Small intestine (tissue), 7 donors: ENCODE data around the gene ITFG1. TPM values are rescaled to one million over a fixed set of nuclear protein-coding genes. Genes with fewer than 3 reads are reported as not detected.
"Not testable (repeated sequence)": the region's sequence is repeated elsewhere in the genome, so short reads cannot be mapped to it uniquely, and the experiment has no call there.

Experiments used
- DNase-seq, 2 donors: peaks; one replicate each; pipeline versions ENCODE4 v3.0.0 to v3.0.0-alpha.2; 2013
- FAIRE-seq: peaks from 2 replicates; lab custom pipeline; 2012; peaks lifted over from hg19 to GRCh38; lab: Jason Lieb, UNC
- H3K27ac ChIP-seq, 3 donors: one replicate each; pipeline ENCODE4 v1.5.1; 2013; ENCODE audit warnings: low read length in 2 of 3, mild to moderate bottlenecking in 2 of 3, control low read depth in 1 of 3, inconsistent platforms in 1 of 3, low read depth in 1 of 3, moderate library complexity in 1 of 3
- H3K27me3 ChIP-seq, 3 donors: one replicate each; pipeline ENCODE4 v1.6.1; 2013; ENCODE audit warnings: low read length in 3 of 3, inconsistent platforms in 1 of 3; ENCODE audit not compliant: control insufficient read depth in 3 of 3, insufficient read depth in 3 of 3
- H3K36me3 ChIP-seq, 3 donors: one replicate each; pipeline ENCODE4 v1.6.1; 2013; ENCODE audit warnings: low read length in 3 of 3, inconsistent platforms in 1 of 3, low read depth in 1 of 3, mild to moderate bottlenecking in 1 of 3, moderate library complexity in 1 of 3; ENCODE audit not compliant: control insufficient read depth in 3 of 3, insufficient read depth in 2 of 3
- H3K4me1 ChIP-seq, 3 donors: one replicate each; pipeline ENCODE4 v1.6.1; 2013; ENCODE audit warnings: low read length in 2 of 3, inconsistent platforms in 1 of 3, low read depth in 1 of 3, mild to moderate bottlenecking in 1 of 3, moderate library complexity in 1 of 3; ENCODE audit not compliant: control insufficient read depth in 3 of 3, insufficient read depth in 2 of 3
- H3K4me3 ChIP-seq, 3 donors: one replicate each; pipeline ENCODE4 v1.5.1; 2013; ENCODE audit warnings: low read length in 3 of 3, control low read depth in 1 of 3, inconsistent platforms in 1 of 3, low read depth in 1 of 3, mild to moderate bottlenecking in 1 of 3, moderate library complexity in 1 of 3
- H3K9me3 ChIP-seq, 2 donors: one replicate each; pipeline ENCODE4 v1.6.1; 2013; ENCODE audit warnings: low read depth in 1 of 2, low read length in 1 of 2; ENCODE audit not compliant: control insufficient read depth in 2 of 2, insufficient read depth in 1 of 2
- WGBS, 3 donors: extraction: QIAGEN DNeasy Blood & Tissue Kit; methylation state at CpG; one replicate each; pipeline ENCODE4 v1.1.7; 2013; 5-methylcytosine and 5-hydroxymethylcytosine counted together
- polyA plus RNA-seq, 4 donors: library from polyadenylated mRNA; stranded (reverse) in 3 of 4; unstranded in 1 of 4; fragments of 200-250 nt in 3 of 4; fragments of 120-200 nt in 1 of 4; gene quantifications; one replicate each; pipeline versions ENCODE4 v1.2.1 to v1.2.3, GENCODE V29; 2013
- donor health status: healthy with polysubstance abuse.
- donor health status: control.
- donor health status: control.
- donor health status: Bipolar disorder and iron deficiency.
- donor health status: healthy.

The ITFG1 gene
- polyA plus RNA-seq, 4 donors = 19.5 to 59.9 (median 25.5) TPM

DNA sequence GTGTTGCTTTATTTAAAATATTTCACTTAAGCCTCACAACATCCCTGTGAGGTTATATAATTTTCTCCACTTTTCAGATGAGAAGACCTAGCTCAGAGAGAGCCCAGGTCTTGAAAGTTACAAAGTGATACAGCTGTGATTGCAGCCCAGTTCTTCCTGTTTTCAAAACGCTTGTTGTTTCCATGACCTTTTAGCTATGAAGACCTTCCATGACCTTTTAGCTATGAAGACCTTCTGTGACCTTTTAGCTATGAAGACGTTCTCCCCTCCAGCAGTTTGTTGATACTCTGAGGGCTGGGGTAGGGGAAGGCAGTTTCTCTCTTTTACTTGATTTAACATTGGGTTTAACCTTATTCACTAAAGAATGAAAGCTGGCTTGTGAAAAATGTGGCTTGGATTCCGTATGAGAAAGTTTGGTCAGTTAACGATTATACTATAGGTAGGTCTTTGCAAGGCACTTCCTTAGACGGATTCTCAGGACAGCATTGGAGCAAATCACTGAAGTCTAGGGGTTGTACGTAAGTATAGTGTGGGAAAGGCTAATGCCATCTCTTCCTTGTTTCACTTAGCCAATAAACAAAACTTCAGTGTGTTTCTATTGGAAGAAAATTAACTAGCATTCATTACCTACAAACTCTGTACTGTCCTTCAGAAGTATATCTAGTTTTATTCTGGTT, 21.0 kb upstream of the ITFG1 start:
- Histone ChIP-seq H3K4me3 (no peak overlapping the region), H3K27ac (no peak overlapping the region), H3K27me3 (no peaks in the 10 kb centered on the region), H3K4me1 (no peaks in the 10 kb centered on the region), H3K9me3 (peaks cover 0 to 3% of the 10 kb centered on the region in 2 donors), H3K36me3 (peaks cover 0 to 6% (median 3%) of the 10 kb centered on the region in 3 donors)
- DNase-seq = no peak
- FAIRE-seq = no peak
- WGBS, 3 donors = 69 to 90% (median 82%) methylated on average over 6 of the region's 6 CpGs

DNA sequence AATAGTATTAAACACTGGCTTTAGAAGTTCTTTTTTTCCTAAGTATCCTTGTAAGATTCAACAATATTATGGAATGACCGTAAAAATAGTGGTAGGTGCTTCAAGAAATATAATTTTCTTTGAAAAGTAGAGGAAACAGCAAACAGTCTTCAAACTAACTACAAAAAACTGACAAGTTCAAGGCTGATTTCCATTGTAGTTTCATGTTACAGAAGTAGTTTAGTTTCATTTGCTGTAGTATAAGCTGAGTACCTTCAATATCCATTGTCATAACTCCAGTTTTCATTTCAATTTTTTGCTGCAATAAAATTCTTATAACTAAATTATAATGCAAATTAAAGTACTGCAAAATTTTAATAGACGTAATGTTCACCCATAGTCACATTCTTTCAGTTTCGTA, 19.5 kb upstream of the ITFG1 start:
- Histone ChIP-seq H3K27me3 (no peaks in the 10 kb centered on the region), H3K4me1 (no peaks in the 10 kb centered on the region), H3K4me3 (no peak overlapping the region), H3K27ac (no peak overlapping the region), H3K9me3 (no peaks in the 10 kb centered on the region), H3K36me3 (peaks cover 0 to 2% (median 0%) of the 10 kb centered on the region in 3 donors)
- FAIRE-seq (no peak), DNase-seq (no peak)
- WGBS, 3 donors = 93 to 99% (median 95%) methylated on average over 3 of the region's 3 CpGs

DNA sequence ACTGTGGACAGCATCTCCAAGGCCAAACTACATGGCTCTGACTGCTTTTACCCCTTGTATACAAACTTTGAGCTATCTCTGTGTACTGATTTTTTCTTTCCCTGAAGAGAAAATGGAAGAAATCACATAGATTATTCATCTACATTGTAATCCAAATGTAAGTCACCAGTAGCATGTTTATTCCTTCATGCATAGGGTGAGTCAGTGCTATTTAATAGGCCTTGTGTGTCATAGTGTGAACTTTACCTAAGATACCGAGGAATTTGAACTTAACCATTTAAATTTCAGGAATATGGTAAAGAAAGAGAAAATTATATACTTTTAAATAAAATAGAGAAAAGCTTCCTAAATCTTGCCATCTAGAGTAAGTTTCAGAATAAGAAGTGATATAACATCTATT, 16.8 kb upstream of the ITFG1 start:
- Histone ChIP-seq H3K4me3 (no peak overlapping the region), H3K27me3 (no peaks in the 10 kb centered on the region), H3K36me3 (peaks cover 0 to 2% (median 0%) of the 10 kb centered on the region in 3 donors), H3K9me3 (no peaks in the 10 kb centered on the region), H3K27ac (no peak overlapping the region), H3K4me1 (no peaks in the 10 kb centered on the region)
- DNase-seq = peak in 1 of 2 donors; percentile 7
- no peak for FAIRE-seq
- WGBS, 3 donors = 42 to 78% (median 78%) methylated on average over 1 of the region's 1 CpG

DNA sequence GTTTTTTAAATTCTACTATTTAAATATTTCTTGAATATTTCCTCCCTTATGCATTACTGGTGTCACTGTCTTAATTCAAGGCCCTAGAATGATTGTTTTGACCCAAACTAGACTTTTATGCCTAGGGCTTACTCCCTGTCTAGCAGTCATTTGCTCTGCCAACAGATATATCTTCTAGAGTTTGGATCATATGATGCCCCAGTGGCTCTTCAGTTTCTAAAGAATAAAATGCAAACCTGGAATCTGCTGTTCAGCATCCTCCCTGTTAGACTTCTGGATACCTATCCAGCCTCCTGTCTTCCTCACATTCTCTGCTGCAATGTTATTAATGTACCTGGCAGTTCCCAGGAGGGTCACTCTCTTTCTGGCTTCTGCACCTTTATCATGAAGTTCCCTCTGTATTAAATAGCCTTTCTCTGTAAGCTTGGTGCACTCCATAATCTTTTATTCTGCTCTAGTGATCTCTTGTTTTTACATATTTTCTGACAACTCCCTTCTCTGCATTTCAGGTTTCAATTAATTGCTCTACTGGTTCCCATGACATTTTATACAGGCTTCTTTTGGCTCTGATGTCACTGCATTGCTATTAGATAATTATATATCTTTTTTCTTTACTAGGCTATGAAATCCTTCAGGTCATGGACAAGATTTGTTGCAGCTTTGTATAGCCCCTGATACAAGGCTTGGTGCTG, 15.9 kb upstream of the ITFG1 start:
- no peaks in the 10 kb centered on the region for H3K4me1 ChIP-seq
- no peak for FAIRE-seq
- no peak for DNase-seq
- H3K4me3 ChIP-seq = no peak overlapping the region
- no peaks in the 10 kb centered on the region for H3K9me3 ChIP-seq
- H3K27me3 ChIP-seq = no peaks in the 10 kb centered on the region
- H3K36me3 ChIP-seq = peaks cover 0 to 2% (median 0%) of the 10 kb centered on the region in 3 donors
- H3K27ac ChIP-seq = no peak overlapping the region

DNA sequence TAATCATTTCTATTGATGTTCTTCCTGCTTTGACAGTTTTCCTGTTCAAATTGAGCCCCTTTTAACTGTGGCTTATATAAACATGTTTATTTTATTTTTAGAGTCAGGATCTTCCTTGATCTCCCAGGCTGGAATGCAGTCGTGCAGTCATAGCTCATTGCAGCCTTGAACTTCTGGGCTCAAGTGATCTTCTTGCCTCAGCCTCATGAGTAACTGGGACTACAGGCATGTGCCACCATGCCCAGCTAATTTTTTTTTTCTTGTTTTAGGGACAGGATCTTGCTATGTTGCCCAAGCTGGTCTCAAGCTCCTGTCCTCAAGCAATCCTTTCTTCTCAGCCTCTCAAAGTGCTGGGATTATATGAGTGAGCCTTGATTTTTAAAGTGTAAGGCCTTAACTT, 14.9 kb upstream of the ITFG1 start:
- 52 to 62% (median 57%) methylated on average over 1 of the region's 1 CpG for WGBS, 3 donors
- FAIRE-seq (no peak), DNase-seq (no peak)
- H3K4me1 ChIP-seq = peaks cover 0 to 5% (median 0%) of the 10 kb centered on the region in 3 donors
- H3K36me3 ChIP-seq = no peaks in the 10 kb centered on the region
- H3K4me3 ChIP-seq = no peak overlapping the region
- H3K27me3 ChIP-seq = no peaks in the 10 kb centered on the region
- no peaks in the 10 kb centered on the region for H3K9me3 ChIP-seq
- no peak overlapping the region for H3K27ac ChIP-seq

DNA sequence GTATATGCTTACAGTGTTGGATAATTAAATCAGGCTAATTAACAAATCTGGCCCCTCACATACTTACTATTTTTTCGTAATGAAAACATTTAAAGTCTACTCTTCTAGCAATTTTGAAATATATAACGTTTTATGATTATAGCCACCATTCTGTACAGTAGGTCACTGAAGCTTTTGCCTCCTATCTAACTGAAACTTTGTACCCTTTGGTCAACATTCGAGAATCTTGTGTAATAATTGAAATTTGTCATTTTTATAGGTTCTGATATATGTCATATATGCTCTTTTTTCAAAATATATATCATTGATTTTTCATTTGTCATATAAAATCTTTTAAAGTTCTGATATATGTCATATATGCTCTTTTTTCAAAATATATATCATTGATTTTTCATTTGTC, 12.9 kb upstream of the ITFG1 start:
- peak in 1 of 2 donors; percentile 40 for DNase-seq
- WGBS, 3 donors = 70 to 77% (median 74%) methylated on average over 3 of the region's 3 CpGs
- no peaks in the 10 kb centered on the region for H3K27me3 ChIP-seq
- no peaks in the 10 kb centered on the region for H3K9me3 ChIP-seq
- H3K36me3 ChIP-seq = no peaks in the 10 kb centered on the region
- H3K27ac ChIP-seq = no peak overlapping the region
- peak; percentile 89 for FAIRE-seq
- no peak overlapping the region for H3K4me3 ChIP-seq
- peaks cover 2 to 11% (median 2%) of the 10 kb centered on the region in 3 donors for H3K4me1 ChIP-seq

DNA sequence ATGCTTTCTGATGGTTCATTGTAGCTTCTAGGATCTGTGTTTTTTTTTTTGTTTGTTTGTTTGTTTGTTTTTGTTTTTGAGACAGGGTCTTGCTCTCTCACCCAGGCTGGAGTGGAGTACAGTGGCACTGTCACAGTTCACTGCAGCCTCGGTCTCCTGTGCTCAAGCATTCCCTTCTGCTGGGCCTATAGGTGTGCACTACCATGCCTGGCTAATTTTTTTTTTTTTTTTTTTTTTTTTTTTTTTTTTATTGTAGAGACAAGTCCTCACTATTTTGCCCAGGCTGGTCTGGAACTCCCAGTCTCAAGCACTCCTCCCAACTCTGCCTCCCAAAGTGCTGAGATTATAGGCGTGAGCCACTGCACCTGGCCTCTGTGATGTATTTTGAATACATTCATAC, 12.1 kb upstream of the ITFG1 start:
- not testable (repeated sequence) for FAIRE-seq, H3K9me3 ChIP-seq, H3K27me3 ChIP-seq, H3K36me3 ChIP-seq, H3K4me3 ChIP-seq, H3K27ac ChIP-seq, DNase-seq
- WGBS, 3 donors = 88 to 93% (median 92%) methylated on average over 2 of the region's 2 CpGs
- H3K4me1 ChIP-seq = peaks cover 2 to 11% (median 2%) of the 10 kb centered on the region in 3 donors

DNA sequence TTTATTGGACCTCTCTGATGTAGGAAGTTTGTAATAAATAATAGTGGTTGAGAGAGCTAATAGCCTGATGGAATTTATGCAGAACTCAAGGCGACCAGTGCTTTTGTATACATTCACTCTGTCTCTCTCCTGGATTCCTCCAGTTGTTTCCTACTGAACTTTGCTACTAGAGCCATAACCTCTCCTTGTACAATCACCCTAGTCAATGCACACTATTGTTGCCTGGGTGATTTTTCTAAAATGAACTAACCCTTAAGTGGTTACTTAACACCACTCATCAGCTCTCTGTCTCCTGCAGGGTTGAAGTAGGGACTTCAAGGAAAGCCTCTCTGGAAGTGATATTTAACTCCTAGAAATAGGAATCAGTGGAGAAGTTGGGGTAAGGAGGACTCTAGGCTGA, 9.9 kb upstream of the ITFG1 start:
- H3K27ac ChIP-seq = no peak overlapping the region

More for the DNA sequence above, 9.9 kb upstream of the ITFG1 start:
- peak; percentile 27 to 71 for DNase-seq
- Histone ChIP-seq H3K9me3 (no peaks in the 10 kb centered on the region), H3K36me3 (no peaks in the 10 kb centered on the region), H3K4me3 (no peak overlapping the region), H3K4me1 (peaks cover 2 to 11% (median 2%) of the 10 kb centered on the region in 3 donors), H3K27me3 (no peaks in the 10 kb centered on the region)
- WGBS, 3 donors = 27 to 59% (median 53%) methylated on average over 1 of the region's 1 CpG
- FAIRE-seq = no peak
